PC-3 (cell line): ENCODE measurements around the gene CSK. TPM values are rescaled to one million over a fixed set of nuclear protein-coding genes. Genes with fewer than 3 reads are reported as not detected.

ENCODE experiments used
- ATAC-seq: fragments of 200-7000 bp; cut with Tn5 transposase; 2 replicates; pipeline ENCODE4 v1.9.1; 2020; ENCODE audit warnings: mild to moderate bottlenecking, moderate library complexity
- BruUV-seq: library from RNA; stranded (reverse); fragments of 400-500 nt; replicated peaks from 2 replicates; lab custom pipeline; 2021; lab: Mats Ljungman, UMichigan
- CTCF ChIA-PET: fragments of 300-600 bp; sonication (Branson Sonifier 250); formaldehyde crosslinking; loops from one replicate; lab custom pipeline; 2022; ENCODE audit warnings: antibody characterized with exemption; lab: Charles Lee
- POLR2A ChIA-PET: fragments of 300-600 bp; sonication (Branson Sonifier 250); formaldehyde crosslinking; loops from one replicate; lab custom pipeline; 2022; ENCODE audit warnings: antibody characterized with exemption; ENCODE audit not compliant: unreplicated experiment; lab: Charles Lee
- DNase-seq: peaks from one replicate; pipeline ENCODE4 v3.0.0-alpha.2; 2015
- H2AFZ ChIP-seq: fragments of 300-600 bp; sonication (generic); 2 replicates; pipeline ENCODE4 v1.6.0; 2016; ENCODE audit warnings: antibody characterized with exemption, low read length
- H3F3A ChIP-seq: fragments of 300-600 bp; sonication (generic); one replicate; pipeline ENCODE4 v1.6.0; 2017; ENCODE audit warnings: antibody characterized with exemption, low read length, control low read depth, mild to moderate bottlenecking; ENCODE audit not compliant: unreplicated experiment
- H3K27ac ChIP-seq: fragments of 300-600 bp; sonication (generic); 2 replicates; pipeline ENCODE4 v1.5.1; 2016; ENCODE audit warnings: mild to moderate bottlenecking, low read length
- H3K27me3 ChIP-seq: fragments of 300-600 bp; sonication (generic); 2 replicates; pipeline ENCODE4 v1.6.1; 2016; ENCODE audit warnings: low read length, mixed read lengths
- H3K36me3 ChIP-seq: fragments of 300-600 bp; sonication (generic); 2 replicates; pipeline ENCODE4 v1.6.1; 2016; ENCODE audit warnings: low read depth, mixed run types, low read length, mixed read lengths
- H3K4me1 ChIP-seq: fragments of 300-600 bp; sonication (generic); 2 replicates; pipeline ENCODE4 v1.5.1; 2016; ENCODE audit warnings: low read length; ENCODE audit not compliant: insufficient read depth
- H3K4me2 ChIP-seq: fragments of 300-600 bp; sonication (generic); 2 replicates; pipeline ENCODE4 v1.6.0; 2016; ENCODE audit warnings: low read length
- H3K4me3 ChIP-seq: fragments of 300-600 bp; sonication (generic); 2 replicates; pipeline ENCODE4 v1.5.1; 2016; ENCODE audit warnings: mild to moderate bottlenecking, low read length, mixed read lengths
- H3K79me2 ChIP-seq: fragments of 300-600 bp; sonication (generic); 2 replicates; pipeline ENCODE4 v1.6.1; 2017; ENCODE audit warnings: low read length, mixed read lengths
- H3K9ac ChIP-seq: fragments of 300-600 bp; sonication (generic); 2 replicates; pipeline ENCODE4 v1.6.0; 2016; ENCODE audit warnings: mild to moderate bottlenecking, low read length
- H3K9me2 ChIP-seq: fragments of 300-600 bp; sonication (generic); replicated peaks from 2 replicates; pipeline ENCODE4 v1.6.1; 2016; ENCODE audit warnings: mixed run types, low read length, mixed read lengths
- H3K9me3 ChIP-seq: fragments of 300-600 bp; sonication (generic); 2 replicates; pipeline ENCODE4 v1.6.1; 2016; ENCODE audit warnings: low read length, mixed read lengths
- H4K20me1 ChIP-seq: fragments of 300-600 bp; sonication (generic); 2 replicates; pipeline ENCODE4 v1.6.1; 2016; ENCODE audit warnings: low read length, mixed read lengths
- EZH2 ChIP-seq: fragments of 300-600 bp; sonication (generic); IDR thresholded peaks from one replicate; pipeline ENCODE4 v1.6.1; 2017; ENCODE audit warnings: antibody characterized with exemption, mild to moderate bottlenecking, low read length; ENCODE audit not compliant: unreplicated experiment
- EZH2phosphoT487 ChIP-seq: fragments of 300-600 bp; sonication (generic); IDR thresholded peaks from 2 replicates; pipeline ENCODE4 v1.6.1; 2018; ENCODE audit warnings: mild to moderate bottlenecking, antibody characterized with exemption, low read length, borderline replicate concordance
- intact Hi-C: fragments of 100-400 bp; cut with micrococcal nuclease; formaldehyde crosslinking; loops from 2 replicates; pipeline ENCODE4 v1.9.0; 2023
- total RNA-seq: library from RNA; depleted of rRNA; stranded (reverse); fragments of >200 nt; gene quantifications from 2 replicates; pipeline ENCODE4 v1.2.3, GENCODE V29; 2014
- TF ChIP-seq, protein P1 (sequence below): fragments of 300-600 bp; sonication (generic); conservative IDR thresholded peaks from 2 replicates; pipeline ENCODE4 v1.5.1; 2017; ENCODE audit warnings: antibody characterized with exemption, low read depth, mild to moderate bottlenecking, low read length

The CSK gene
- total RNA-seq, 1 experiment from 2014 or later = 38.0 TPM

DNA sequence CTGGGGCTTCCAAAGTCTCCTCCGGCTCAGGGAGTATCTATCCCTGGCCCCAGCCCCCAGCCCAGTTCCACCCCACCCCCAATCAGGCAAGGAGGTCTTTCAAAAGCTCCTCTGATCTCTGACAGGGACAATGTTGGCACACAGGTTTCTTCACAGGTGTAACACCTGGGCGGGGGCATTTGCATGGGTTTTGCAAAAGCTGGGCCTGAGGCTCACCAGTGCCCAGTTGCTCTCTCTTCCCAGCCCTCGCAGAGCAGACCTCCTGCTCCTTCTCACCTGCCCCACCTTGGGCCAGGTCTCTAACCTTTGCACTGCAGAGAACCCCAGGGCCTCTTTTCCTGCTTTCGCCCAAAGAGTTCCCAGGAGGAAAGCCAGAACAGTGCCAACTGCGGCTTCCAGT is 8.6 kb upstream of the CSK start:
- no peaks in the 10 kb centered on the region for H3K4me1 ChIP-seq
- no peaks in the 10 kb centered on the region for H3K9me2 ChIP-seq
- TF ChIP-seq, protein P1, sequence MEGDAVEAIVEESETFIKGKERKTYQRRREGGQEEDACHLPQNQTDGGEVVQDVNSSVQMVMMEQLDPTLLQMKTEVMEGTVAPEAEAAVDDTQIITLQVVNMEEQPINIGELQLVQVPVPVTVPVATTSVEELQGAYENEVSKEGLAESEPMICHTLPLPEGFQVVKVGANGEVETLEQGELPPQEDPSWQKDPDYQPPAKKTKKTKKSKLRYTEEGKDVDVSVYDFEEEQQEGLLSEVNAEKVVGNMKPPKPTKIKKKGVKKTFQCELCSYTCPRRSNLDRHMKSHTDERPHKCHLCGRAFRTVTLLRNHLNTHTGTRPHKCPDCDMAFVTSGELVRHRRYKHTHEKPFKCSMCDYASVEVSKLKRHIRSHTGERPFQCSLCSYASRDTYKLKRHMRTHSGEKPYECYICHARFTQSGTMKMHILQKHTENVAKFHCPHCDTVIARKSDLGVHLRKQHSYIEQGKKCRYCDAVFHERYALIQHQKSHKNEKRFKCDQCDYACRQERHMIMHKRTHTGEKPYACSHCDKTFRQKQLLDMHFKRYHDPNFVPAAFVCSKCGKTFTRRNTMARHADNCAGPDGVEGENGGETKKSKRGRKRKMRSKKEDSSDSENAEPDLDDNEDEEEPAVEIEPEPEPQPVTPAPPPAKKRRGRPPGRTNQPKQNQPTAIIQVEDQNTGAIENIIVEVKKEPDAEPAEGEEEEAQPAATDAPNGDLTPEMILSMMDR = no peak
- no peak overlapping the region for H3K4me3 ChIP-seq
- DNase-seq = no peak
- H3K79me2 ChIP-seq = no peaks in the 10 kb centered on the region
- no peaks in the 10 kb centered on the region for H4K20me1 ChIP-seq
- intact Hi-C loops = no loop called here
- no peaks in the 10 kb centered on the region for H3K27me3 ChIP-seq
- H3F3A ChIP-seq = no peaks in the 10 kb centered on the region
- H3K4me2 ChIP-seq = no peak overlapping the region
- BruUV-seq = no TSS peak
- no peaks in the 10 kb centered on the region for H3K36me3 ChIP-seq
- no peak overlapping the region for H3K9ac ChIP-seq
- no peak for ATAC-seq
- no peaks in the 10 kb centered on the region for H3K9me3 ChIP-seq
- no peak overlapping the region for H3K27ac ChIP-seq
- no peak overlapping the region for H2AFZ ChIP-seq
- CTCF ChIA-PET = no interaction called here
- POLR2A ChIA-PET = no interaction called here

GRCh38 chr15:74773731-74774252 is 8.1 kb upstream of the CSK start:
- no TSS peak for BruUV-seq
- Histone ChIP-seq H3K27me3 (no peaks in the 10 kb centered on the region), H3K4me1 (no peaks in the 10 kb centered on the region), H3K9me3 (no peaks in the 10 kb centered on the region), H3K9me2 (no peaks in the 10 kb centered on the region), H2AFZ (no peak overlapping the region), H3K79me2 (no peaks in the 10 kb centered on the region), H3K4me3 (no peak overlapping the region), H3K36me3 (no peaks in the 10 kb centered on the region), H3K9ac (no peak overlapping the region), H3K27ac (no peak overlapping the region), H3F3A (no peaks in the 10 kb centered on the region), H3K4me2 (no peak overlapping the region), H4K20me1 (no peaks in the 10 kb centered on the region)
- DNase-seq (no peak), ATAC-seq (no peak)
- CTCF ChIA-PET = no interaction called here
- POLR2A ChIA-PET = no interaction called here
- TF ChIP-seq, protein P1 = no peak
- TF ChIP-seq EZH2phosphoT487 = no peak
- TF ChIP-seq EZH2 = no peak
- intact Hi-C loops = no loop called here

- DNase-seq (no peak), ATAC-seq (no peak)
- no peaks in the 10 kb centered on the region for H3F3A ChIP-seq
- no peaks in the 10 kb centered on the region for H3K27me3 ChIP-seq
- no peaks in the 10 kb centered on the region for H3K4me1 ChIP-seq
- intact Hi-C loops = no loop called here
- no peaks in the 10 kb centered on the region for H3K9me3 ChIP-seq
- no peak overlapping the region for H3K4me3 ChIP-seq
- H3K9me2 ChIP-seq = no peaks in the 10 kb centered on the region
- ChIA-PET CTCF (no interaction called here), POLR2A (no interaction called here)
- H3K79me2 ChIP-seq = no peaks in the 10 kb centered on the region
- H3K9ac ChIP-seq = no peak overlapping the region
- BruUV-seq = no TSS peak
- no peaks in the 10 kb centered on the region for H4K20me1 ChIP-seq
- no peak overlapping the region for H3K27ac ChIP-seq
- TF ChIP-seq EZH2phosphoT487 (no peak), EZH2 (no peak)
- TF ChIP-seq, protein P1 = no peak
- no peaks in the 10 kb centered on the region for H3K36me3 ChIP-seq
- no peak overlapping the region for H3K4me2 ChIP-seq
- H2AFZ ChIP-seq = no peak overlapping the region
These were observed 6.7 kb upstream of the CSK start for GRCh38 chr15:74775132-74775562.
